PC-9 (cell line): ENCODE data around the gene MVB12B. TPM values are rescaled to one million over a fixed set of nuclear protein-coding genes. Genes with fewer than 3 reads are reported as not detected.

Experiments used
- BruUV-seq: library from RNA; stranded (reverse); fragments of 400-500 nt; replicated peaks from 2 replicates; lab custom pipeline; 2021; lab: Mats Ljungman, UMichigan
- CTCF ChIA-PET: fragments of 300-600 bp; sonication (Branson Sonifier 250); formaldehyde crosslinking; loops from one replicate; lab custom pipeline; 2022; ENCODE audit warnings: antibody characterized with exemption; lab: Charles Lee
- POLR2A ChIA-PET: fragments of 300-600 bp; sonication (Branson Sonifier 250); formaldehyde crosslinking; loops from one replicate; lab custom pipeline; 2022; ENCODE audit warnings: antibody characterized with exemption; ENCODE audit not compliant: unreplicated experiment; lab: Charles Lee
- DNase-seq, 2 experiments: peaks; one replicate each; pipeline versions ENCODE4 v3.0.0 to v3.0.0-alpha.2; 2015 to 2022; ENCODE audit warnings: mixed read lengths in 1 of 2
- H2AFZ ChIP-seq: fragments of 200-600 bp; sonication (generic); 2 replicates; pipeline ENCODE4 v1.8.1; 2017; ENCODE audit warnings: antibody characterized with exemption
- H3F3A ChIP-seq: fragments of 200-600 bp; sonication (generic); 2 replicates; pipeline ENCODE4 v1.8.1; 2017; ENCODE audit warnings: antibody characterized with exemption, mild to moderate bottlenecking, low read depth; ENCODE audit not compliant: insufficient read depth
- H3K27ac ChIP-seq: fragments of 200-600 bp; sonication (generic); 2 replicates; pipeline ENCODE4 v1.6.1; 2016; ENCODE audit warnings: mixed run types
- H3K27me3 ChIP-seq: fragments of 200-600 bp; sonication (generic); 2 replicates; pipeline ENCODE4 v1.6.1; 2016; ENCODE audit warnings: low read depth, mixed run types; ENCODE audit not compliant: insufficient read depth
- H3K36me3 ChIP-seq: fragments of 200-600 bp; sonication (generic); 2 replicates; pipeline ENCODE4 v1.6.1; 2016; ENCODE audit warnings: low read depth, mixed run types
- H3K4me1 ChIP-seq: fragments of 200-600 bp; sonication (generic); replicated peaks from 2 replicates; pipeline ENCODE4 v1.6.1; 2016; ENCODE audit warnings: mixed run types; ENCODE audit not compliant: insufficient read depth
- H3K4me2 ChIP-seq: fragments of 200-600 bp; sonication (generic); 2 replicates; pipeline ENCODE4 v1.6.1; 2017; ENCODE audit warnings: mixed run types
- H3K4me3 ChIP-seq: fragments of 200-600 bp; sonication (generic); 2 replicates; pipeline ENCODE4 v1.6.1; 2016; ENCODE audit warnings: mixed run types
- H3K79me2 ChIP-seq: fragments of 200-600 bp; sonication (generic); 2 replicates; pipeline ENCODE4 v1.6.1; 2017; ENCODE audit warnings: low read depth, mixed run types
- H3K9me2 ChIP-seq: fragments of 200-600 bp; sonication (generic); 2 replicates; pipeline ENCODE4 v1.8.1; 2017; ENCODE audit warnings: mild to moderate bottlenecking; ENCODE audit not compliant: insufficient read depth
- H3K9me3 ChIP-seq: fragments of 200-600 bp; sonication (generic); 2 replicates; pipeline ENCODE4 v1.8.1; 2016; ENCODE audit warnings: low read depth; ENCODE audit not compliant: insufficient read depth
- H4K20me1 ChIP-seq: fragments of 200-600 bp; sonication (generic); 2 replicates; pipeline ENCODE4 v1.8.1; 2017; ENCODE audit not compliant: insufficient read depth
- EZH2 ChIP-seq: fragments of 200-600 bp; sonication (generic); IDR thresholded peaks from 2 replicates; pipeline ENCODE4 v1.8.0; 2017; ENCODE audit warnings: antibody characterized with exemption, low read depth
- intact Hi-C: fragments of 100-400 bp; cut with micrococcal nuclease; formaldehyde crosslinking; loops from one replicate; pipeline ENCODE4 v1.10.0; 2022; ENCODE audit not compliant: unreplicated experiment
- total RNA-seq: library from RNA; stranded (reverse); gene quantifications from 2 replicates; pipeline ENCODE4 v1.2.3, GENCODE V29; 2021
- TF ChIP-seq, protein P1 (sequence below): fragments of 200-600 bp; sonication (generic); conservative IDR thresholded peaks from 2 replicates; pipeline ENCODE4 v1.6.1; 2017; ENCODE audit warnings: mixed run types, antibody characterized with exemption, mild to moderate bottlenecking, moderate library complexity

MVB12B gene
- total RNA-seq, 1 experiment from 2014 or later: 8.8 TPM

DNA sequence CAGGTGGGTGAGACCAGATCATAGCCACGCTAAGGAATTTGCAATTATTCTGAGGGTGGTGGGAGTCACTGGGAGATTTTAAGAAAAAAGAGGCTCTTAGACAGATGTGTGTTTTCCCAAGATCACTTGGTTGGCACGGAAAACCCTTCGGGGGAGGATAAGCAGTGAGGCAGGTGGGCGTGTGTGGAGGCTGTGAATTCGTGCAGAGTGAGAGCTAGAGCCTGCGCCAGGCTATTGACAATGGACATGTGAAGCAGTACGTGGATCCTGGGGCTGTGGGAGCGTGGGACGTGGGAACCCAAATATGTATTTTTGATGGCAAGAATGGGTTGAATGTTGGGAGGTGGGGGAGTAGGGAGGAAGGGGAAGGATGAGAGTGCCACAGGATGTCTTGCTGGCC, 19.4 kb downstream of the MVB12B start:
- Histone ChIP-seq H3K4me3 (no peak overlapping the region), H2AFZ (no peak overlapping the region), H3K36me3 (no peaks in the 10 kb centered on the region), H3K27ac (no peak overlapping the region), H4K20me1 (no peaks in the 10 kb centered on the region), H3K79me2 (no peaks in the 10 kb centered on the region), H3F3A (no peaks in the 10 kb centered on the region), H3K4me1 (peaks cover 10% of the 10 kb centered on the region), H3K9me3 (no peaks in the 10 kb centered on the region), H3K27me3 (no peaks in the 10 kb centered on the region), H3K9me2 (no peaks in the 10 kb centered on the region), H3K4me2 (no peak overlapping the region)
- ChIA-PET POLR2A (no interaction called here), CTCF (no interaction called here)
- BruUV-seq: no TSS peak
- intact Hi-C loops: no loop called here
- no peak for DNase-seq
- TF ChIP-seq, protein P1, sequence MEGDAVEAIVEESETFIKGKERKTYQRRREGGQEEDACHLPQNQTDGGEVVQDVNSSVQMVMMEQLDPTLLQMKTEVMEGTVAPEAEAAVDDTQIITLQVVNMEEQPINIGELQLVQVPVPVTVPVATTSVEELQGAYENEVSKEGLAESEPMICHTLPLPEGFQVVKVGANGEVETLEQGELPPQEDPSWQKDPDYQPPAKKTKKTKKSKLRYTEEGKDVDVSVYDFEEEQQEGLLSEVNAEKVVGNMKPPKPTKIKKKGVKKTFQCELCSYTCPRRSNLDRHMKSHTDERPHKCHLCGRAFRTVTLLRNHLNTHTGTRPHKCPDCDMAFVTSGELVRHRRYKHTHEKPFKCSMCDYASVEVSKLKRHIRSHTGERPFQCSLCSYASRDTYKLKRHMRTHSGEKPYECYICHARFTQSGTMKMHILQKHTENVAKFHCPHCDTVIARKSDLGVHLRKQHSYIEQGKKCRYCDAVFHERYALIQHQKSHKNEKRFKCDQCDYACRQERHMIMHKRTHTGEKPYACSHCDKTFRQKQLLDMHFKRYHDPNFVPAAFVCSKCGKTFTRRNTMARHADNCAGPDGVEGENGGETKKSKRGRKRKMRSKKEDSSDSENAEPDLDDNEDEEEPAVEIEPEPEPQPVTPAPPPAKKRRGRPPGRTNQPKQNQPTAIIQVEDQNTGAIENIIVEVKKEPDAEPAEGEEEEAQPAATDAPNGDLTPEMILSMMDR: no peak
- TF ChIP-seq EZH2: no peak

DNA sequence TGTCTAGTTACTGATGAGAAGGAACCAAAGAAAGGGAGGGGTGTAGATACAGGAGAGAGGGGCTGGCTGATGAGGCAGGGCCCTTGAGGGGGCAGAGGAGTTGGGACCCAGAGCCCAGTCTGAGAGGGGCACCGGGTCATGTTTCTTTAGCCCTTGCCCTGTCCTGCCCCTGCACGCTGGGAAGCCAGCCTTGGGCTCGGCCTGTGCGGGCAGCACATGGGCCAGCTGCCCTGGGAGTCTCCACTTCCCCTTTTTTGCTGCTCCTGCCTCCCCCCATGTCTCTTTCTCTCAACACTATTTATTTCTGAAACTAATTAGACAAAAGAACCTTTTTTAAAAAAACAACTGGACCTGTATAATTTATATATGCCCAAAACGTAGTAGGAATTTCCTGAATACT, 20.5 kb downstream of the MVB12B start:
- Histone ChIP-seq H3K79me2 (no peaks in the 10 kb centered on the region), H3K4me1 (peaks cover 10% of the 10 kb centered on the region), H3K9me2 (no peaks in the 10 kb centered on the region), H3K4me3 (no peak overlapping the region), H2AFZ (no peak overlapping the region), H3K9me3 (no peaks in the 10 kb centered on the region), H3F3A (no peaks in the 10 kb centered on the region), H3K4me2 (no peak overlapping the region), H3K36me3 (no peaks in the 10 kb centered on the region), H3K27me3 (no peaks in the 10 kb centered on the region), H4K20me1 (no peaks in the 10 kb centered on the region), H3K27ac (no peak overlapping the region)
- no peak for TF ChIP-seq EZH2
- TF ChIP-seq, protein P1: no peak
- no TSS peak for BruUV-seq
- ChIA-PET CTCF (no interaction called here), POLR2A (no interaction called here)
- intact Hi-C loops: no loop called here
- DNase-seq: no peak

DNA sequence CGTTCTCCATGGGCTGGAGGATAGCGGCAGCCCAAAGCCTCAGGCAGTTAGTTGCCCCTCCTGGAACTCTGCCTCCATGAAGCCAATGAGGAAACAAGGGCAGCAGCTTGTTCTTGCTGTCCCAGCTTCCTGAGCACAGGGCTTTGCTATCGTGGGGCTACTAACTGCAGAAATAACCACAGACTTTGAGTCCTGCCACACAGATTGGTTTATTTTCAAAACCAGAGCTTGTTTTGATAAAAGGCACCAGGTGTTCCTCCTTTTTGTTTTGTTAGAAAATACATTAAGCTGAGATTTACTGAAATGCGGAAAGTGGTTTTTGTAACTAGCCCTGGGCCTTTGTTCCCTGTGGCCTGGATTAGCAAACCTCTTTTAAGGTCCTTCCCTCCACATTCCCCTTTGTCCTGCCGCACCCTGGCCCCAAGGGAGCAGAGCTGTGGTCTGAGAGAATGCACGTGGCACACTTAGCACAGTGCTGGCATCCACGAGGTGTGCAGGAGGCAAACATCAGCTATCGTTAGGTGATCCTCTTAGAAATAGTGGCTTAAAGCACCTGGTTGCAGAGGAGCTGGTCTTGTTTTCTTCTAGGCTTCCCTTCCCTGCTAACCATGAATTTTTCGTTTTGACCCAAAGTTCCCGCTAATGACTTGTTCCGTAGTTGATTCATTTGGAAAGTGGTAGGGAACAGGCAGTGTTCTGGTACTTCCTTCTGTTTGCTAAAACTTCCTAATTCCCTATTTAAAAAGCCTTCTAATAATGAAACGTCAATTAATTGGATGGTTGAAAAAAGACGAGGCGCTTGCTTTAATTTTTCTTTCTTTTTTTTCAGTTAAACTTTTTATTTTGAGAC, 21.5 kb downstream of the MVB12B start:
- no peaks in the 10 kb centered on the region for H3K79me2 ChIP-seq
- no peak overlapping the region for H3K4me3 ChIP-seq
- intact Hi-C loops: no loop called here
- H3K27ac ChIP-seq: no peak overlapping the region
- H3K4me1 ChIP-seq: peaks cover 10% of the 10 kb centered on the region
- DNase-seq: peak; percentile 48 to 68
- no peaks in the 10 kb centered on the region for H3K9me3 ChIP-seq
- peak overlapping the region; percentile 25; the same call in 1 of the 2 replicates for H3K4me2 ChIP-seq
- POLR2A ChIA-PET: no interaction called here
- CTCF ChIA-PET: no interaction called here
- no peaks in the 10 kb centered on the region for H3K27me3 ChIP-seq
- H2AFZ ChIP-seq: no peak overlapping the region
- no peaks in the 10 kb centered on the region for H3K9me2 ChIP-seq
- H3K36me3 ChIP-seq: no peaks in the 10 kb centered on the region
- no TSS peak for BruUV-seq
- TF ChIP-seq, protein P1: no peak
- TF ChIP-seq EZH2: no peak
- no peaks in the 10 kb centered on the region for H3F3A ChIP-seq
- no peaks in the 10 kb centered on the region for H4K20me1 ChIP-seq
